ENCODE measurements around the gene DEF6. TPM values are rescaled to one million over a fixed set of nuclear protein-coding genes. Genes with fewer than 3 reads are reported as not detected.
A peak's percentile ranks its signal among the peaks of the same experiment; 100 is the strongest.
"Not testable (repeated sequence)": the region's sequence is repeated elsewhere in the genome, so short reads cannot be mapped to it uniquely, and the experiment has no call there.

DEF6 gene
- total and polyA plus RNA-seq, 2 of the 13 experiments (the other 11 are each of a cell fraction or from before 2014, with no cell fraction given), result 5.2 to 10.0 TPM

GRCh38 chr6:35305117-35305516, 7.5 kb downstream of the DEF6 start:
- no peak overlapping the region for H3K4me2 ChIP-seq (ENCODE audit: low read depth, low read length)
- in situ Hi-C loops (cut with HindIII; ENCODE audit: extremely low pct_ligation_motif_present, low pct_unique_long_range_greater_than_20kb) (no loop called here), intact Hi-C loops (cut with micrococcal nuclease; ENCODE audit: unreplicated experiment) (no loop called here)
- CTCF ChIA-PET (ENCODE audit: low intra/inter-chr PET ratio, low total read pairs), result no interaction called here
- FAIRE-seq (peak; percentile 4), ATAC-seq (peak; percentile 44; the same call in 2 of the 3 replicates), DNase-seq (ENCODE audit: low spot score) (no peak)
- H3K27me3 ChIP-seq (ENCODE audit: control insufficient read depth in 1 of 2, insufficient read depth in 2 of 2, low read length in 2 of 2), result no peaks in the 10 kb centered on the region
- no peaks in the 10 kb centered on the region for H3K36me3 ChIP-seq (replicated peaks in 1 of 2; ENCODE audit: control insufficient read depth in 1 of 2, insufficient read depth in 2 of 2, low read length in 2 of 2)
- no peaks in the 10 kb centered on the region for H3K79me2 ChIP-seq (ENCODE audit: insufficient read depth, low read length)
- no peak overlapping the region for H3K27ac ChIP-seq (ENCODE audit: extremely low read length, insufficient read depth, low read length)
- H3K9me3 ChIP-seq (ENCODE audit: low read length), result no peaks in the 10 kb centered on the region
- no peaks in the 10 kb centered on the region for H4K20me1 ChIP-seq (ENCODE audit: insufficient read depth, low read length)
- H3K4me3 ChIP-seq (replicated peaks in 1 of 3; ENCODE audit: insufficient read depth in 1 of 3, low read depth in 2 of 3, low read length in 3 of 3), result no peak overlapping the region
- no peak for TF ChIP-seq PHF21A (CRISPR knock-in tag; IDR thresholded peaks at IDR 0.05)
- no peak for TF ChIP-seq TSC22D2 (CRISPR knock-in tag; IDR thresholded peaks at IDR 0.05; ENCODE audit: borderline replicate concordance)
- TF ChIP-seq ZNF747 (CRISPR knock-in tag; IDR thresholded peaks at IDR 0.05; ENCODE audit: borderline replicate concordance), result no peak
- TF ChIP-seq, protein P1, sequence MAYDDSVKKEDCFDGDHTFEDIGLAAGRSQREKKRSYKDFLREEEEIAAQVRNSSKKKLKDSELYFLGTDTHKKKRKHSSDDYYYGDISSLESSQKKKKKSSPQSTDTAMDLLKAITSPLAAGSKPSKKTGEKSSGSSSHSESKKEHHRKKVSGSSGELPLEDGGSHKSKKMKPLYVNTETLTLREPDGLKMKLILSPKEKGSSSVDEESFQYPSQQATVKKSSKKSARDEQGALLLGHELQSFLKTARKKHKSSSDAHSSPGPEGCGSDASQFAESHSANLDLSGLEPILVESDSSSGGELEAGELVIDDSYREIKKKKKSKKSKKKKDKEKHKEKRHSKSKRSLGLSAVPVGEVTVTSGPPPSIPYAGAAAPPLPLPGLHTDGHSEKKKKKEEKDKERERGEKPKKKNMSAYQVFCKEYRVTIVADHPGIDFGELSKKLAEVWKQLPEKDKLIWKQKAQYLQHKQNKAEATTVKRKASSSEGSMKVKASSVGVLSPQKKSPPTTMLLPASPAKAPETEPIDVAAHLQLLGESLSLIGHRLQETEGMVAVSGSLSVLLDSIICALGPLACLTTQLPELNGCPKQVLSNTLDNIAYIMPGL (CRISPR knock-in tag; IDR thresholded peaks at IDR 0.05; ENCODE audit: borderline replicate concordance in 1 of 2, low read depth in 1 of 2), result no peak
- TF ChIP-seq ZNF121 (CRISPR knock-in tag; IDR thresholded peaks at IDR 0.05), result no peak
- BruUV-seq (replicated peaks), result no TSS peak
- H3K9ac ChIP-seq (ENCODE audit: insufficient read depth, low read depth, low read length), result no peak overlapping the region
- 77% methylated on average over 8 of the region's 8 CpGs for WGBS (ENCODE audit: low lambda C conversion rate)
- H3K4me1 ChIP-seq (ENCODE audit: insufficient read depth, low read length), result peaks cover 13% of the 10 kb centered on the region
- POLR2A ChIA-PET, result interaction anchor here (0.7 to 1.1 kb wide), 2 partner anchors 10 to 13 kb away, joined by 3 read pairs; no protein-coding TSS in a partner anchor
- H2AFZ ChIP-seq (ENCODE audit: low read length), result no peak overlapping the region

DNA sequence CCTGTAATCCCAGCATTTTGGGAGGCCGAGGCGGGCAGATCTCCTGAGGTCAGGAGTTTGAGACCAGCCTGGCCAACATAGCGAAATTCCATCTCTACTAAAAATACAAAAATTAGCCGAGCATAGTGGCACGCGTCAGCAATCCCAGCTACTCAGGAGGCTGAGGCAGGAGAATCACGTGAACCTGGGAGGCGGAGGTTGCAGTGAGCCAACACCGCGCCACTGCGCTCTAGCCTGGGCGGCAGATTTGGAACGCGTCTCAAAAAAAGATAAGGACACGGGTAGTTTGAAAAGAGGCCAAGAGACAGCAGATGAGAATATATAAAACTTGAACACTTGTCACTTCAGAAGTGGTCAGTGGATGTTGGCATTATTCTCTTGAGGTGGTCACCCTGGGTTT, 9.5 kb downstream of the DEF6 start:
- H4K20me1 ChIP-seq (ENCODE audit: insufficient read depth, low read length); H3K79me2 ChIP-seq (ENCODE audit: insufficient read depth, low read length): not testable (repeated sequence)

DNA sequence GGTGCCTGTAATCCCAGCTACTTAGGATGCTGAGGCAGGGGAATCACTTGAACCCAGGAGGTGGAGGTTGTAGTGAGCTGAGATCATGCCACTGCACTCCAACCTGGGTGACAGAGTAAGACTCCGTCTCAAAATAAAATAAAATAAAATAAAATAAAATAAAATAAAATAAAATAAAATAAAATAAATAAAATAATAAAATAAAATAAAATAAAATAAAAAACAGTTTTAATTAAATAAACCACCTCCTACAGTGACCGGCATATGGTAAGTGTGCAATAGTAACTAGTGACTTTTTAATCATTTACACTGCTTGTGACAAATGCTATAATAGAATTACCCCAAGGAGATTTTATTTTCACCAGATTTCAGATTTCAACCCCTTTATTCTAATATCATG, 10.9 kb downstream of the DEF6 start:
- H3K4me2 ChIP-seq (ENCODE audit: low read depth, low read length); ATAC-seq; H3K27me3 ChIP-seq (ENCODE audit: control insufficient read depth in 1 of 2, insufficient read depth in 2 of 2, low read length in 2 of 2); H3K4me1 ChIP-seq (ENCODE audit: insufficient read depth, low read length); BruUV-seq (replicated peaks); H2AFZ ChIP-seq (ENCODE audit: low read length); H3K9ac ChIP-seq (ENCODE audit: insufficient read depth, low read depth, low read length); H3K9me3 ChIP-seq (ENCODE audit: low read length); POLR2A ChIA-PET; H4K20me1 ChIP-seq (ENCODE audit: insufficient read depth, low read length); intact Hi-C loops (cut with micrococcal nuclease; ENCODE audit: unreplicated experiment); H3K4me3 ChIP-seq (replicated peaks in 1 of 3; ENCODE audit: insufficient read depth in 1 of 3, low read depth in 2 of 3, low read length in 3 of 3); DNase-seq (ENCODE audit: low spot score); CTCF ChIA-PET (ENCODE audit: low intra/inter-chr PET ratio, low total read pairs); H3K36me3 ChIP-seq (replicated peaks in 1 of 2; ENCODE audit: control insufficient read depth in 1 of 2, insufficient read depth in 2 of 2, low read length in 2 of 2); H3K79me2 ChIP-seq (ENCODE audit: insufficient read depth, low read length); in situ Hi-C loops (cut with HindIII; ENCODE audit: extremely low pct_ligation_motif_present, low pct_unique_long_range_greater_than_20kb); H3K27ac ChIP-seq (ENCODE audit: extremely low read length, insufficient read depth, low read length); FAIRE-seq: not testable (repeated sequence)
- 87% methylated on average over 2 of the region's 2 CpGs for WGBS (ENCODE audit: low lambda C conversion rate)

More for the DNA sequence above, 9.5 kb downstream of the DEF6 start:
- intact Hi-C loops (cut with micrococcal nuclease; ENCODE audit: unreplicated experiment); DNase-seq (ENCODE audit: low spot score); H3K4me3 ChIP-seq (replicated peaks in 1 of 3; ENCODE audit: insufficient read depth in 1 of 3, low read depth in 2 of 3, low read length in 3 of 3); BruUV-seq (replicated peaks); H3K9me3 ChIP-seq (ENCODE audit: low read length); FAIRE-seq; CTCF ChIA-PET (ENCODE audit: low intra/inter-chr PET ratio, low total read pairs); H3K27ac ChIP-seq (ENCODE audit: extremely low read length, insufficient read depth, low read length); H2AFZ ChIP-seq (ENCODE audit: low read length); H3K36me3 ChIP-seq (replicated peaks in 1 of 2; ENCODE audit: control insufficient read depth in 1 of 2, insufficient read depth in 2 of 2, low read length in 2 of 2); H3K4me2 ChIP-seq (ENCODE audit: low read depth, low read length); ATAC-seq; in situ Hi-C loops (cut with HindIII; ENCODE audit: extremely low pct_ligation_motif_present, low pct_unique_long_range_greater_than_20kb); H3K9ac ChIP-seq (ENCODE audit: insufficient read depth, low read depth, low read length); POLR2A ChIA-PET; H3K27me3 ChIP-seq (ENCODE audit: control insufficient read depth in 1 of 2, insufficient read depth in 2 of 2, low read length in 2 of 2): not testable (repeated sequence)
- peaks cover 13% of the 10 kb centered on the region for H3K4me1 ChIP-seq (ENCODE audit: insufficient read depth, low read length)
- 94% methylated on average over 15 of the region's 15 CpGs for WGBS (ENCODE audit: low lambda C conversion rate)

Data from HepG2 (cell line).